ENCODE results near the gene CCDC57.
A peak's percentile ranks its signal among the peaks of the same experiment; 100 is the strongest.
"Not testable (repeated sequence)": the region's sequence is repeated elsewhere in the genome, so short reads cannot be mapped to it uniquely, and the experiment has no call there.

The CCDC57 gene

GRCh38 chr17:82222816-82223215 lies 10.2 kb upstream of the CCDC57 start:
- DNase-seq (ENCODE audit: low read depth), result no peak

- DNase-seq (ENCODE audit: low read depth), result no peak
These were observed 8.8 kb upstream of the CCDC57 start for GRCh38 chr17:82221341-82221902.

DNA sequence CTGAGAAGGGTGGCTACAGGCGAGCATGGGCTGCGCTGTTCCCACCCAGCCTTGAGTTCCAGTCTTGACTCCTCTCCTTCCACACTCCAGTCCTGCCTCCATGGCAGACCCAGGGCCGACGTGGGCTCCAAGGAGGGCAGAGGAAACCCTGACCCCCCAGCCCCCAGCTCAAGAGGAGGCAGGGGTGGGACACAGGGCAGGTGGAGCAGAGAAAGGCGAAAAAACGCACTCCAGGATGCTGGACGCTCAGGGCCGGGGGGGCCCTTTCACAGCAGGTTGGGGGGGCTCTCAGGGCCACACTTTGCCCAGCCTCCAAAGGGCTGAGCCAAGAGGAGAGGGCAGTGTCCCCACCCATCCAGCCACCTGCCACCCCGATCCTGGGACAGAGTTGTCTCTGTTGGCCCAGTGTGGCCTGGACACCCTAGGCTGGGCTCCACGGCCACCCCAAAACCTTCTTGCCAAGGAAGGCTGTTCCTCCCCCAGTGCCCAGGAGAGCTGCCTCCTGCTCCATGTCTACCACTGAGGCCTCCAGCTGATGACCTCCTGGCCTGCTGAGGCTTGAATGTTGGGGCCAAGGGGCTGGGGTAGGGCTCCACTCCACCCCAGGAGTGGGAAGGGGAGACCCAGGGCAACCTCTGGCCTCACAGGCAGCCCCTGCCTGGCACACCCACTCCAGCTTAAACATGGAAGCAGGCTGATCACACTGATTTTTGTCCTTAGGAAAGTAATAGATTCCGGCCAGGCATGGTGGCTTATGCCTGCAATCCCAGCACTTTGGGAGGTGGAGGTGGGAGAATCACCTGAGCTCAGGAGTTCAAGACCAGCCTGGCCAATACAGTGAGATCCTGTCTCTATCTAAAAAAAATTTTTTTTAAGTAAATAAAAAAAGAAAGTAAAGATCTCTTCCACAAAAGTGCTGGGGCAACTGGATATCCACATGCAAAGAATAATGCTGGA lies 7.4 kb upstream of the CCDC57 start:
- DNase-seq (ENCODE audit: low read depth), result no peak

DNA sequence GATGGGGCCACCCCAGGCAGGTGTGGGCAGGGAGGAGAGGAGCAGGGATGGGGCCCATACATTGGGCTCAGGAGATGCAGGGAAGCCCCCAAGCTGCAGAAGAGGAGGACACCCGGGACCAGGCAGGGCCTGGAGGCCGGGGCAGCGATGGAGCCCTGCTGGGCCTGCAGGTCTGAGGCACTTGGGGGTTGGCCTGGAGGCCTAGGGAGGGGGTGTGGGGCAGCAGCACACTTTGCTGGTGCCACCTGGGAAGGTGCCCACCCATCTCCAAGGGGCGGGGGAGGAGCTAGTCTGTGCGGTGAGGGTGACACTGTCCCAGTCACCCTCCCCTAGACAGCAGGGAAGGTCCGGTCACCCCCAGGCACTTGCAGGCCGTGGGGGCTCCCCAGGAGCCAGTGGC lies 6.4 kb upstream of the CCDC57 start:
- no peak for DNase-seq (ENCODE audit: low read depth)

- DNase-seq (ENCODE audit: low read depth), result no peak
These were observed 5.9 kb upstream of the CCDC57 start for GRCh38 chr17:82218349-82219075.

- DNase-seq (ENCODE audit: low read depth), result peak; percentile 97
These were observed 5.0 kb upstream of the CCDC57 start for GRCh38 chr17:82217530-82218204.

DNA sequence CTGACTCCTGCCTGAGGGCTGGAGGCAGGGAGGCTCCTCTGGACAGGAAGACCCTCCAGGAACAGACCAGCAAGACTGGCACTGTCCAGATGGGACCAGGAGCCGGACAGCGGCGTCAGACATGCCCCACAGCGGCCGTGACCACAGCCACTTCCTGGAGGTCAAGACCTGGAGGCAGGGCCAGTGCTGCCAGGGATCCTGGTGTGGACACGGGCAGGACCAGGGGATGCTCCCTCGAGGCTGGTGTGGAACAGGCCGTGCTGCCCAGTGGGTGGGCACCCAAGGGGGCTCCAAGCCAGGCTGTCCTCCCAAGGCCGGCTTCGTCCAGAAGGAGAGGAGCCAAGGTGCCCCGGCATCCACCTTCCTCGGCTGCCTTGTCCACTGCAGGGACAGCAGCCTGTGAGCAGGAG lies 4.5 kb upstream of the CCDC57 start:
- DNase-seq (ENCODE audit: low read depth), result peak; percentile 68

DNA sequence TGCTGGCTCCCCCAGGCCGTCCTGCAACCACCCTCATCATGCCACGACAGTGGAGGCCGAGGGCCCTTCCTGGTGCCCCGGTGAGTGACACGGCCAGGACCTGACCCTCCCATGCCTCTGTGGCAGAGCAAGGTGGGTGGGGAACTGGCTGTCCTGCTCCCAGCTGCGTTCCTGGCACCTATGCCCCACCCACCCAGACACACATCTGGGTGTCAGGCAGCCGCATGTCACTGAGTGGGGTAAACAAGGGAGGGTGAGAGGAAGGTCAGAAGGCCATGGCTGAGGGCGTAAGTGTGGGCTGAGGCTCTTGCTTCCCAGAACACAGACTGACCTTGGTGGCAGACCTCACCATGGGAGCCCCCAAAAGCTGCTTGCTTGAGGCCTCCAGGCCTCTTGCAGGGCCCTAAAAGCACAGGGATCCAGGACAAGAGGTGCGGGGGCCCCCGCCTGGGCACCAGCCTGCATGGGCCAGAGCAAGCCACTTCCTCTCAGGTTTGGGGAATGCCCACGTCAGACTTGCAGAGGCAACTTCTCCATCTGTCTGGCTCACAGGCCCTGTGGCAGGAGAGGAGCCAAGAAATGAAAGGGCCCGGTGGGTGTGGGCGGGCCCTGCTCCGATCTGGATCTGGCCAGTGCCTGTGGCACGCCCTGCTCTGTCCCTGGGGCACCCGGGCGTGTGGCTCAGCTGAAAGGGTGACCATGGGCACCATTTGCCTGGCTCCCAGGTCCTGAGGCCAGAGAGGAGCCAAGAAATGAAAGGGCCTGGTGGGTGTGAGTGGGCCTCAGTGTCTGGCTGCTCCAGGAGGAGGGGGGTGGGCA lies 3.9 kb upstream of the CCDC57 start:
- DNase-seq (ENCODE audit: low read depth), result peak; percentile 89

DNA sequence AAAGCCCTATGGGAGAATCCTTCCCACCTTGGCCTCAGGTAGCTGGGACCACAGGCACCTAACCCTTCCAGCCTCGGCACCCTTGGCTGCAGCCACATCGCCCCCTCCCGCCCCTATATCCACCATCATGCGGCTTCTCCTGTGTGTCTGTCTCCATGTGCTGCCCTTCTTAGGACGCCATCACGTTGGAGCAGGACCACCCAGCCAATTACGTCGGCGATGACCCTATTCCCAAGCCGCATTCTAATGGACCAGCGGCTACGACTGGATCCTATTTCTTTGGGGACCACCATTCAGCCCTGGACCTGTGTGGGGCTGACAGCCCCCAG lies 3.3 kb upstream of the CCDC57 start:
- DNase-seq (ENCODE audit: low read depth), result no peak

DNA sequence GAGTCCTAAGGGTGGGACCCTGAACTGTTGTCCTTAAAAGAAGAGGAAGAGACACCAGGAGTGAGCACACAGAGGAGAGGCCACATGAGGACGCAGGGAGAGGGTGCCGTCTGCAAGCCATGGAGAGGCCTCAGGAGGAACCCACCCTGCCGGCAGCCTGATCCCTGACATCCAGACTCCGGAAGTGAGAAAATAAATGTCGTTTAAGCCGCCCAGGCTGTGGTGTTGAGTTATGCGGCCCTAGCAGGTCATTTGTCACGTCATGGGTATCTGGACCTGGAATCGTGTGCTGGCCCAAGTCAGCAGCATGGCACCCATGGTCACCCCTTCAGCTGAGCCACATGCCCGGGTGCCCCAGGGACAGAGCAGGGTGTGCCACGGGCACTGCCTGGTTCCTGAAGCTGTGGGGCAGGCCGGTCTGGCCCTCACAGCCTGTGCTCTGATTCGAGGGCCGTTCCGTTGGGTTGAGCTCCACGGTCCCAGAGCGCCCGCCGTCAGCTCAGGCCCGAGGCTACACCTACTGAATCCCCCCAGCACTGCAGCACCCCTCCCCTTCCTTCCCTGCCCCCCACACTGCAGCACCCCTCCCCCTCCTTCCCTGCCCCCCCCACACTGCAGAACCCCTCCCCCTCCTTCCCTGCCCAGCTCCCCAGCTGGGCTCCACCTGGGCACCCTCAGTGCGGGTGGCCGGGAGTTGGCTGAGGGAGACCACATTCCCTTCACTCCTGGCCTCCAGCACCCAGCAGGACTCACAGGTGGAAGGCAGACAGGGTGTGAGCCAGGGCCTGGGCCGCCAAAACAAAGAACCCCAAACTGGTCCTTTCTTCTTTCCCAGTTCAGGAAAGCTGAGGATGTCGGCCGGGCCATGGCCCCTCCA lies 2.7 kb upstream of the CCDC57 start:
- peak; percentile 34 for DNase-seq (ENCODE audit: low read depth)

- DNase-seq (ENCODE audit: low read depth), result no peak
These were observed 1.5 kb upstream of the CCDC57 start for GRCh38 chr17:82214012-82214628.

DNA sequence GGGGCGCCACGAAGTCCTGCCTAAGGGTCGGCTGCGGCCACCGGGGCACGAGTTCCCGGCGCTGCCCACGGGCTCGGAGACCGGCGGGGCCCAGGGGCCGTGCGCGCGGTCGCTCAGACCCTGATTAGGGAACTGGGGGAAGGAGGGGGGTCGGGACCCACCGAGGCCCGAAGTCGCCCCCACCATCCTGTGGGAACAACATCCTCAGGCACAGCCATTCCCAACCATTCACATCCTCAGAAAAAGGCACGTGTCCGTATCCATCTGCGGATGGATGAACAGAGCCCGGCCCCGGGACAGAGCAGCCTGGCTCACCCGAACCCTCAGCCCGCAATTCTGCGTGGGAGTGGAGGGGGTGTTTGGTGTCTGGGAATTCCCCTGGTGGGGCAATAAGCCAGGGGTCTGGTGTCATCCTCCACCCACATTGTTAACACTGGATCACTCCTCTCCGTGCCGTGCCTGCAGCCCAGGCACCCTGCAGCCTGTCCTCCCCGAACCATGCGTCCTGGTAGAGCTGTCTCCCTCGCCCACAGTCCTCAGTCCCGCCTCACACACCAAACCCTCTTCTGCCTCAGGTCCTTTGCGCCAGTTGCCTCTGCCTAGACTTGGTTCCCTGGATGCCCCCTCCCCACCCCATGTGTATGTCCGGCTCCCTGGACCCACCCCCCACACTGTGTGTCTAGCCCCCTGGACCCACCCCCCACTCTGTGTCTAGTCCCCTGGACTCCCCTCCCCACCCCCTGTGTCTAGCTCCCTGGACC lies 789 bp upstream of the CCDC57 start:
- DNase-seq (ENCODE audit: low read depth), result peak; percentile 84

- not testable (repeated sequence) for DNase-seq (ENCODE audit: low read depth)
These were observed 2.0 kb downstream of the CCDC57 start for GRCh38 chr17:82210655-82211054.

DNA sequence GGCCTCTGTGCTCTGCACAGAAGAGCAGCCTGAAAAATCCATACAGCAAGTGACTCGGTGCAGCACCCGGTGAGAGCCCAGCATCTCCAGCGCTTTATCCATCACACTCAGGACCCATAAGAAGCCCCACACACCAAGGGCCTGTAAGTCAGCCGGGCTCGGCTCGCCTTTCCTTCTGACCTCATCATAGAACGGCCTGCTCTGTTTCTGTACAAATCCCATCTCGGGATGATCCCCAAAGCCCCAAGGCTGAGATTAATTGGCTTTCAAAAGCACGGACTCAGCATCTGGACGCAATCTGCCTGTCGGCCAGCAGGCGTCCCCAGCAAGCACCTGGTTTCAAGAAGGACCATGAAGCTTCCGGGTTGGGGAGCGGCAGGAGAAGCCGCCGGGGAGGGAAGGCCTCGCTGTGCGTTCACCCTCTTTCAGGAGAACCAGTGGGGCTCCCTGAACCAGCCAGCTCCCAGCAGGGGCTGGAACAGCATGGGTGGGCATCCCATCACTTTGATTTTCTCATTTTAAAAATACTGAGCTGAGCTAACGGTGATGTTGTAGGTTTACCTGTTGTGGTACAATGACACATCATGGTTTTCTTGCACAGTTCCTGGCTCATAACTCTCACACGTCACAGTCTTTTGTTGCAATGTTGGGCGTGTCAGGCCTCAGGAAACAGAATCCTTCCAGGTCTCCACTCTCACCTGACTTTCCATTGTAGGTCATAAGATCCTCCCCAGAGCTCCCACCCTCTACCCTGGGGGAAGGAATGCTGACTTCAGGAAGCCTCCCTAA lies 6.7 kb downstream of the CCDC57 start:
- peak; percentile 90 for DNase-seq (ENCODE audit: low read depth)

DNA sequence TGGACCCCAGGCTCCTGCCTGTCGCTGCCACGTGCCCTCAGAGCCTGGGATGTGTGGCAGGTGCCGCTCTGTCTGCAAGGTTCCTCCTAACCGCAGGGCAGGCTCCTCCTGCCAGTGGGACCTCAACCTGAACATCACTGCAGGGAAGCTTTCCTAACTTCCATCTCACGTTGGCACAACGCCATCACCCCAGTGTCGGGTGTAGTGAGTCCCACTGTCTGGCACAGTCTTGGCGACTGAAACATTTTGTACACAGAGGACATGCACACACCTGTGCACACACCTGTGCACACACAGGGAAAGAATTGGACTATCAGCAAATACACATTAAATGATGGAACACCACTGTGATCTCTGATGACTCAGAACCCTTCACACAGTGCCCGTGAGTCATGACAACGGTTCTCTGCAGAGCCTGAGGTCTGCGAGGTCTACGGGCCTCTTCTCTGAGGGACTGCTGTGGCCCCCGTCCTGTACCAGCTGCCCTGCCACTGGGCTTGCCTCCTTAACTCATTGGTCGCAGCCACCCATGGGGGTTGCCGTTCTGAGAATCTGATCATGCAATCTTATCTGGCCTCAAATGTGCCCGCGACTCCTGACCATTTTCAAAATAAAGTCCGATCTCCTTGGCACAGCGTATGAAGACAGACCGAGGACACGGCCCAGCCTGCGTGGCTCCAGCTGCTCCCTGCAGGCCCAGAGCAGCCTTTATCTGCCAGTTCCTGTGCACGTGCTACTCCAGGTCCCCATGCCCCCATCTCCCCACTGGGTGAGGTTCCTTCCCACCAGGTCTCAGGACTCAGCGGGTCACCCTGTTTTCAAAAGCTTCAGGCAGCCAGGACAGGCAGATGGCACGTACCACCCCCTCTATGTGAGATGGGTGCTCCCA lies 7.6 kb downstream of the CCDC57 start:
- peak; percentile 87 for DNase-seq (ENCODE audit: low read depth)

GRCh38 chr17:82203920-82204319 lies 8.7 kb downstream of the CCDC57 start:
- no peak for DNase-seq (ENCODE audit: low read depth)

- no peak for DNase-seq (ENCODE audit: low read depth)
These were observed 9.7 kb downstream of the CCDC57 start for GRCh38 chr17:82202981-82203380.
